Stimulated activated CD8-positive, alpha-beta memory T cell treated with anti-CD3 and anti-CD28 coated beads, Interleukin-15, amount 100 ng/mL, for 24 hours (primary cell): ENCODE data around the gene UBA3.

Source experiments
- DNase-seq: peaks from one replicate; pipeline ENCODE4 v3.0.0-alpha.2; 2020; ENCODE audit warnings: low read depth

UBA3 gene

GRCh38 chr3:69011096-69011730 lies 69.0 kb downstream of the UBA3 start:
- DNase-seq, result no peak

DNA sequence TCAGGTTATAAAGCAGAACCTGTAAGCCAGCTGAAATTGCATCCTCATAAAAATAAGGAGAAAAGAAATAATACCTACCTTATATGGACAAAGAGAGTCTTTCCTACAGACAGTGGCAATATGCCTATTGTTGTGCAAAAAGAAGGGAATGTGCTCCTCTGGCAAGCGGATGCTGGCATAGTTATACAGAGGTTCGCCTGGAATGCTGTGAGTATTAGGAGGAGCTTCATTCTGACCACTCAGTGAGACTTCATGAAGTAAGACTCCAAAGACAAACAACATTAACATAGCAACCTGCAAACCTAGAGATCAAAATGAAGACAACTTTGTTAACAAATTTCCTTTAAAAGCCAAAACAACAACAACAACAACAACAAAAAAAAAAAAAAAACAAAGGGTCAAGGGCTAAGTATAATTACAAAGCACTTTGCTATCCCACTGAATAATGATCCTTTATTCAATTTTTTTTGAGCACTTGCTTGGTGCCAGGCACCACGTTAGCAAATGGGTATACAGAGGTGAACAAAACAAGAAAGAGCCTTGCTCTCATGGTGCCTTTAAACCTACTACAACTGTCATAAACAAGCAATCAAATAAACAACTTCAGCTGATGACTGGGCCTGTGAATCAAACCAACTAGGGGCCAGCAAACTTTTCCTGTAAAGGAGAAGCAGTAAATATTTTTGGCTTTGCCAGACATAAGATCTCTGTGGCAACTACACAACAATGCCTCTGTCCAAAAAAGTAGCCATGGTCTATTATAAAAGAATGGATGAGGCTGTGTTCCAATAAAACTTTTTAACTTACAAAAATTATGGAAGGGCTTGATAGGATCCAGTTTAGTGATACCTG lies 70.4 kb downstream of the UBA3 start:
- DNase-seq, result no peak

GRCh38 chr3:69008980-69009379 lies 71.2 kb downstream of the UBA3 start:
- DNase-seq, result no peak

GRCh38 chr3:69005791-69006482 lies 74.2 kb downstream of the UBA3 start:
- DNase-seq, result no peak

DNA sequence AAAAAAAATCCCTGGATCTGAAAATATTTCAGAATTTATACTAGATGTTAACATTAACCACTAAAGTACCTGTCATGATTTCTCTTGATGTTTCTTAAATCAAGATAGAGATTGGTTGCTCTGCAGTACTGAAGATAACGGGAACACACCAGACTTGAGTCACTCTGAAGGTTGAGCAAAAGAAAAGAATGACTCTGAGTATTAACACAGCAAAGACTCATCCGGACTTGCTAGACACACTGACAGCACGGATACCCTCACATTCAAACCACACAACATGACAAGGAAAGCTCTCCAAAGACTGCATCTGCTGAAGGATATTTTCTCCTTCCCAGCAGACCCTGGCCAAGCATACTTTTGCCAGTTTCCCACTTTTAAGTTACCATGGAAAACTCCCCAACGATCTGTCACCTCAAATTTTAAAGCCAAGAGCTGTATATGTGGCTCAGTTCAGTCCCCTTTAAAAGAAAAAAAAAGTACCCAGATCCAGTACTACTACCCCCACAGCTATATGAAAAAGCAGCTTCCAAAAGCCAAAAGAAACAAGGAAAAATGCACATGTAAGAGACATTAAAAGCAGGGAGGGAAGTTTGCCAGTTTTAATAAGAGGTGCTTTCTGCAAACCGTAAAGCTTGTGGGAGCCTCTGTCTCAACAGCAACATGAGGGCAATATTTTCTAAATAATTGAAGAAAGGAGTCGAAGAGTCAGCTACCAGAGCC lies 74.9 kb downstream of the UBA3 start:
- DNase-seq, result no peak
